ENCODE results near the gene HMX3.

Gene HMX3

DNA sequence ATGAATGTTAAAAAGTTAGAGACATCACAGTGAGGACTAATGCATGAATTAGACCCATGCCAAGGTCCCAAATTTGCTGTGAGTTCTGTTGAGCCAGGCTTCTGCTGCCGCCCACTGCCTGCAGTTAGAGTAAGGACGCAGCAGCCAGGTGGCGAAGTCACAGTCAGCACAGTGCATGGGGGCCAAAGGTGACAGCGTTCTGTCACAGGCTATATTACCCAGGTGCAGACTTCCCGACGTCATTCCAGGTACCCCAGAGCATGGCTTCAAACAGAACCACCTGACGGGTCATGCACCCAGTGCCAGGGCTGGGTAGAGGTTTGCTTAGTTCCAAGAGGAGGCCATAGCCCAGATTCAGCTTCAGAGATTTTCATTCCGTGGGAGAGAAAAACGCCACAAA, 33.9 kb upstream of the HMX3 start:
- TF ChIP-seq, protein P1, sequence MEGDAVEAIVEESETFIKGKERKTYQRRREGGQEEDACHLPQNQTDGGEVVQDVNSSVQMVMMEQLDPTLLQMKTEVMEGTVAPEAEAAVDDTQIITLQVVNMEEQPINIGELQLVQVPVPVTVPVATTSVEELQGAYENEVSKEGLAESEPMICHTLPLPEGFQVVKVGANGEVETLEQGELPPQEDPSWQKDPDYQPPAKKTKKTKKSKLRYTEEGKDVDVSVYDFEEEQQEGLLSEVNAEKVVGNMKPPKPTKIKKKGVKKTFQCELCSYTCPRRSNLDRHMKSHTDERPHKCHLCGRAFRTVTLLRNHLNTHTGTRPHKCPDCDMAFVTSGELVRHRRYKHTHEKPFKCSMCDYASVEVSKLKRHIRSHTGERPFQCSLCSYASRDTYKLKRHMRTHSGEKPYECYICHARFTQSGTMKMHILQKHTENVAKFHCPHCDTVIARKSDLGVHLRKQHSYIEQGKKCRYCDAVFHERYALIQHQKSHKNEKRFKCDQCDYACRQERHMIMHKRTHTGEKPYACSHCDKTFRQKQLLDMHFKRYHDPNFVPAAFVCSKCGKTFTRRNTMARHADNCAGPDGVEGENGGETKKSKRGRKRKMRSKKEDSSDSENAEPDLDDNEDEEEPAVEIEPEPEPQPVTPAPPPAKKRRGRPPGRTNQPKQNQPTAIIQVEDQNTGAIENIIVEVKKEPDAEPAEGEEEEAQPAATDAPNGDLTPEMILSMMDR (IDR thresholded peaks at IDR 0.05; ENCODE audit: low read length) = no peak
- TF ChIP-seq EZH2phosphoT487 (IDR thresholded peaks at IDR 0.05; ENCODE audit: low read length) = no peak
- TF ChIP-seq EZH2 (optimal IDR thresholded peaks at IDR 0.05; ENCODE audit: low read depth, low read length) = no peak
- H3K4me3 ChIP-seq (ENCODE audit: low read length) = no peak overlapping the region
- H3K4me2 ChIP-seq (ENCODE audit: low read depth, low read length) = no peak overlapping the region

DNA sequence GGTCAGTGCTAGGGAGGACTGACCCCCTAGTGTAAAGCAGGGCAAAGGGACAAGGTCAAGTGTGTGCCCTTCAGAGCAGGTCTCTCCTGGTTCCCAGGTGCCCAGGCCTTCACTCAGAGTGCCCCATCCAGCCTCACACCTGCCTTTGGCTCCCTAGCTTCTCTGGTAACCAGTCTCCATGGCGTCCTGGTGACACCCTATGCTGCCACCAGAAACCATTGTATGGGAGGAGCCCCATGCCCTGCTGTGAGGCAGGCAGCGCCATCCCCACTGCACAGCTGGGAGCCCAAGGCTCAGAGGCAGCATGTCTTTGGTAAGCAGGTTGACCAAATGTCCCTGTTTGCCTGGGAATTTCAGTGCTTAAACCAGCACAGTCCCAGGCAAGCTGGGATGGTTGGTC, 33.1 kb upstream of the HMX3 start:
- no peak overlapping the region for H3K4me2 ChIP-seq (ENCODE audit: low read depth, low read length)
- no peaks in the 10 kb centered on the region for H4K20me1 ChIP-seq (ENCODE audit: insufficient read depth, low read length)
- no peaks in the 10 kb centered on the region for H3F3A ChIP-seq (ENCODE audit: insufficient read depth, low read length)
- no peaks in the 10 kb centered on the region for H3K9me2 ChIP-seq (replicated peaks; ENCODE audit: insufficient read depth, low read length)
- H3K79me2 ChIP-seq (ENCODE audit: low read length) = no peaks in the 10 kb centered on the region
- no peak overlapping the region for H3K27ac ChIP-seq (ENCODE audit: low read length)
- no peaks in the 10 kb centered on the region for H3K9me3 ChIP-seq (replicated peaks; ENCODE audit: insufficient read depth, low read length)
- no peak for DNase-seq
- no peak overlapping the region for H3K9ac ChIP-seq (ENCODE audit: low read length)
- TF ChIP-seq EZH2phosphoT487 (IDR thresholded peaks at IDR 0.05; ENCODE audit: low read length) (no peak), EZH2 (optimal IDR thresholded peaks at IDR 0.05; ENCODE audit: low read depth, low read length) (no peak)
- TF ChIP-seq, protein P1 (IDR thresholded peaks at IDR 0.05; ENCODE audit: low read length) = no peak
- no peaks in the 10 kb centered on the region for H3K36me3 ChIP-seq (replicated peaks; ENCODE audit: insufficient read depth, low read length)
- H3K27me3 ChIP-seq (replicated peaks; ENCODE audit: insufficient read depth, low read length) = no peaks in the 10 kb centered on the region
- no peaks in the 10 kb centered on the region for H3K4me1 ChIP-seq (ENCODE audit: low read length)
- H3K4me3 ChIP-seq (ENCODE audit: low read length) = no peak overlapping the region
- H2AFZ ChIP-seq (ENCODE audit: low read length) = no peak overlapping the region

More for the DNA sequence above, 33.9 kb upstream of the HMX3 start:
- DNase-seq = no peak
- H3K9ac ChIP-seq (ENCODE audit: low read length) = no peak overlapping the region
- H3K36me3 ChIP-seq (replicated peaks; ENCODE audit: insufficient read depth, low read length) = no peaks in the 10 kb centered on the region
- H3K79me2 ChIP-seq (ENCODE audit: low read length) = no peaks in the 10 kb centered on the region
- H3K27ac ChIP-seq (ENCODE audit: low read length) = no peak overlapping the region
- H3F3A ChIP-seq (ENCODE audit: insufficient read depth, low read length) = no peaks in the 10 kb centered on the region
- H2AFZ ChIP-seq (ENCODE audit: low read length) = no peak overlapping the region
- no peaks in the 10 kb centered on the region for H4K20me1 ChIP-seq (ENCODE audit: insufficient read depth, low read length)
- no peaks in the 10 kb centered on the region for H3K27me3 ChIP-seq (replicated peaks; ENCODE audit: insufficient read depth, low read length)
- no peaks in the 10 kb centered on the region for H3K9me3 ChIP-seq (replicated peaks; ENCODE audit: insufficient read depth, low read length)
- no peaks in the 10 kb centered on the region for H3K4me1 ChIP-seq (ENCODE audit: low read length)
- no peaks in the 10 kb centered on the region for H3K9me2 ChIP-seq (replicated peaks; ENCODE audit: insufficient read depth, low read length)

DNA sequence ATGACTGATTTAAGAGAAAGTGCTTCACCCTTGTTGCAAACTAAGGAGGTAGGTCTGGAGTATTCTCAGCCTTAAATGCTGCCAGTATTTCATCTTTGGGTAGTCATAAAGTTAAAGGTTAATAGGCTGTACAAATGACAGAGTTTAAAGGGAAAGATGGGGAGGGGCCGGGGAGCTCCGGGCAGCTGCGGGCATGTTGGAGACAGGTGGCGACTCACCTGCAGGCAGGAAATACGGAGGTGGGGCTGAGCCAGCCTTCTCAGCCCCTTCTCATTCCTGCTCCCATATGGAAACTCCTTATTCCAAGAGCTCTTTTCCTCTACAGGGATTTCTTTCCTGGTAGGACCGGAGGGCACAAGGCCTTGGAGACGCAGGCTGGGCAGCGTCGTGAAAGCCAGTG, 31.8 kb upstream of the HMX3 start:
- Histone ChIP-seq H3K27me3 (replicated peaks; ENCODE audit: insufficient read depth, low read length) (no peaks in the 10 kb centered on the region), H2AFZ (ENCODE audit: low read length) (no peak overlapping the region), H4K20me1 (ENCODE audit: insufficient read depth, low read length) (no peaks in the 10 kb centered on the region), H3K36me3 (replicated peaks; ENCODE audit: insufficient read depth, low read length) (no peaks in the 10 kb centered on the region), H3K79me2 (ENCODE audit: low read length) (no peaks in the 10 kb centered on the region), H3K9me3 (replicated peaks; ENCODE audit: insufficient read depth, low read length) (no peaks in the 10 kb centered on the region), H3K9me2 (replicated peaks; ENCODE audit: insufficient read depth, low read length) (no peaks in the 10 kb centered on the region), H3K9ac (ENCODE audit: low read length) (no peak overlapping the region), H3K4me3 (ENCODE audit: low read length) (no peak overlapping the region), H3K4me2 (ENCODE audit: low read depth, low read length) (no peak overlapping the region), H3F3A (ENCODE audit: insufficient read depth, low read length) (no peaks in the 10 kb centered on the region), H3K4me1 (ENCODE audit: low read length) (no peaks in the 10 kb centered on the region), H3K27ac (ENCODE audit: low read length) (no peak overlapping the region)
- DNase-seq = no peak
- TF ChIP-seq EZH2 (optimal IDR thresholded peaks at IDR 0.05; ENCODE audit: low read depth, low read length) = no peak
- no peak for TF ChIP-seq EZH2phosphoT487 (IDR thresholded peaks at IDR 0.05; ENCODE audit: low read length)
- TF ChIP-seq, protein P1 (IDR thresholded peaks at IDR 0.05; ENCODE audit: low read length) = no peak

Data from MM.1S (cell line).